GM19023 (cell line): ENCODE measurements around the gene TMEM214.

Source experiments
- ATAC-seq: cut with Tn5 transposase; IDR thresholded peaks from one replicate; pipeline ENCODE4 v1.9.1; 2021; ENCODE audit warnings: mild to moderate bottlenecking, moderate library complexity; ENCODE audit not compliant: unreplicated experiment

The TMEM214 gene

DNA sequence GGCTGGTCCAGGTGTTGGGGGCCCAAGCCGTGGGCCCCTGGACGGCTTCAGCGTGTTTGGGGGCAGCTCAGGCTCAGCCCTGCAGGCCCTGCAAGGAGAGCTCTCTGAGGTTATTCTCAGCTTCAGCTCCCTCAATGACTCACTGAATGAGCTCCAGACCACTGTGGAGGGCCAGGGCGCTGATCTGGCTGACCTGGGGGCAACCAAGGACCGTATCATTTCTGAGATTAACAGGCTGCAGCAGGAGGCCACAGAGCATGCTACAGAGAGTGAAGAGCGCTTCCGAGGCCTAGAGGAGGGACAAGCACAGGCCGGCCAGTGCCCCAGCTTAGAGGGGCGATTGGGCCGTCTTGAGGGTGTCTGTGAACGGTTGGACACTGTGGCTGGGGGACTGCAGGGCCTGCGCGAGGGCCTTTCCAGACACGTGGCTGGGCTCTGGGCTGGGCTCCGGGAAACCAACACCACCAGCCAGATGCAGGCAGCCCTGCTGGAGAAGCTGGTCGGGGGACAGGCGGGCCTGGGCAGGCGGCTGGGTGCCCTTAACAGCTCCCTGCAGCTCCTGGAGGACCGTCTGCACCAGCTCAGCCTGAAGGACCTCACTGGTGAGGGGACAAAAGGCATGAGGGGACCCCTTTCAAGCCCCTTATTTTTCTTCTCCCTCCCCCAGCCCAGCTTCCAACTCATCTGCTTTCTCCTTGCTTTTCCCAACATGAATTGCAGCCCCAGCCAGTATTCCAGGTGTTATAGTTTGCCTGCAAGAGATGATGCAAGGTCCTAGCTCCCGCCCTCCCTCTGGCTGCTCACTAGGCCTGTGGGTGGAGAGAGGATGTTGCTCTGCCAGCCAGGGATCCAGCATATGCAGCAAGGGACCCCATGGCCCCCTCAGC, 50.9 kb downstream of the TMEM214 start:
- ATAC-seq = no peak

DNA sequence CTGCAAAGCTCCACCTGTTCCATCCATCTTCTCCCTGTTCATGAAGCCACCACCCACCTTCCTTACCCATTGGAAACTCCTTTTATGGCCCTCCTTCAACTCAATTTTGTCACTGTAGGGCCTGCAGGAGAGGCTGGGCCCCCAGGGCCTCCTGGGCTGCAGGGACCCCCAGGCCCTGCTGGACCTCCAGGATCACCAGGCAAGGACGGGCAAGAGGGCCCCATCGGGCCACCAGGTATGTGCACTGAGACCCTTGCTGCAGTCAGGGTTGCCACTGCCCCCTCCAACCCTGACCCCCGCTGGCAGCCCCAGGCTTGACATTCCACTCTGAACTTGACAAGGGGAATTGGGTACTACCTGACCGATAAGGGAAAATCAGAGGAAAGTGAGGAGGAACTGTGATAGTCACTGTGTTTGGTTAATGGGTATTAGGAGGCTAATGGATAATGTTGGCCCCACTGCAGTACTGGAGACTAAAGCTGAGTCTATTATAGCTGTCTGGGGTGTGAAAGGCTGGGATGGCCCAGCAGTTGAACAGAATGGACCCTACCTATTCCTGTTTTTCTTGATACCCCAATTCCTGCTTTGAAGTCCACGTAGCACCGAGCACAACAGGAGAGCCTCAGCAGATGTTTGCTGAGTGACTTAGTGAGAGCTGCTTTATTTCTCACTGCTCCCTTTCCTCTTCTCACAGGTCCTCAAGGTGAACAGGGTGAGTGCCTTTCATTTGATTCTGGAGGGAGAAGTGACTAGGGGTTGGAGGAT, 51.7 kb downstream of the TMEM214 start:
- no peak for ATAC-seq

DNA sequence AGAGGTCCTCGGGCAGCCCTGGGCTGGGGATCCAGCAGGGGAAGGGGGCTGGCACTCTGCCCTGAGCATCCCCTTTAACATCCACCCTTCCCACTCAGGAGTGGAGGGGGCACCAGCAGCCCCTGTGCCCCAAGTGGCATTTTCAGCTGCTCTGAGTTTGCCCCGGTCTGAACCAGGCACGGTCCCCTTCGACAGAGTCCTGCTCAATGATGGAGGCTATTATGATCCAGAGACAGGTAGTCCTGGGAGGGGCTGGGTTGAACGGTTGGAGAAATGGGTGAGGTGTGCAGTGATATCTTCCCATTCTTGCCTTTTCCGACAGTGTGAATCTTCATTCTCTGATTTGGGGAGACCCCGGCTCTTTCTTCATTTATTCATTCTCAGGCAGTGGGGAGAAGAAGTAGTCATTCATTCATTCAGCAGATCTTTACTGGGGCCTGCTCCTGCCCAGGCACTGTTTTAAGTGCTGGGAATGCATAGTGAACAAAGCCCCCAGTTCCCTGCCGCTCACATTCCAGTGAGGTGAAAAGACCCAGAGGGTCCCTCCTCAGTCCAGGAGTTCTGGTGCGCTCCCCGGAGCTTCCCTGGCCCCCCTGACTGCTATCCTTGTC, 52.4 kb downstream of the TMEM214 start:
- no peak for ATAC-seq

DNA sequence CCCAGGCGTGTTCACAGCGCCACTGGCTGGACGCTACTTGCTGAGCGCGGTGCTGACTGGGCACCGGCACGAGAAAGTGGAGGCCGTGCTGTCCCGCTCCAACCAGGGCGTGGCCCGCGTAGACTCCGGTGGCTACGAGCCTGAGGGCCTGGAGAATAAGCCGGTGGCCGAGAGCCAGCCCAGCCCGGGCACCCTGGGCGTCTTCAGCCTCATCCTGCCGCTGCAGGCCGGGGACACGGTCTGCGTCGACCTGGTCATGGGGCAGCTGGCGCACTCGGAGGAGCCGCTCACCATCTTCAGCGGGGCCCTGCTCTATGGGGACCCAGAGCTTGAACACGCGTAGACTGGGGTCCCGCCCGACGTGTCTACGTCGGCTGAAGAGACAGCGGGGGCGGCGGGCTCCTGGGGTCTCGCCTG, 52.9 kb downstream of the TMEM214 start:
- ATAC-seq = peak; percentile 4

DNA sequence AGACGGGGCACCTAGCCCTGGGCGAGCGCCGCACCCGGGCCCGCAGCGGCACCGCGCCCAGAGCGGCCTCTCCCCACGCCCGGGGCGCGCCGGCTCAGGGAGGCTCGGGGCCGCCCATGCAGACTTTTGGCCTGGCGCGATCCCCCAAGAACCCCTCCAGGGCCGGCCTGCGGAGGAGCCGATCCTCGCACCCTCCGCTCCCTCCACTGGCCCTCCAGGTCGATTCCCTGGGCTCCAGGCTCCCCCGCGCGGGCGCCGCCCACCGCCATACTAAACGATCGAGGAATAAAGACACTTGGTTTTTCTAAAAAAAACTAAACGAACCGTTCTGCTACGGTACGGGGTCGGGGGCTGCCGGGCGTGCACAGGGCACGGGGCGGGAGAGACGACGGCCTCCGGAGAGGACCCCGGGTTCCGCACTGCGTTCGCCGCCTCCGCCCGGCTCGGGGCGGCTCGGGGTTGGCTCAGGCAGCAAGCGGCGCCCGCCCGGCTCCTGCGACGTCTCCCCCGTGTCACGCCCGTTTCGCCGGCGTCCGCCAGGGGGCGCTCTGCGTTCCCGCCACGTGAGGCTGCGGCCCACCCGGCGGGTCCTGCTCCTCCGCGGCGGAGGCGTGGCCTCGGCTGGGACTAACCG, 53.4 kb downstream of the TMEM214 start:
- peak; percentile 78 for ATAC-seq

DNA sequence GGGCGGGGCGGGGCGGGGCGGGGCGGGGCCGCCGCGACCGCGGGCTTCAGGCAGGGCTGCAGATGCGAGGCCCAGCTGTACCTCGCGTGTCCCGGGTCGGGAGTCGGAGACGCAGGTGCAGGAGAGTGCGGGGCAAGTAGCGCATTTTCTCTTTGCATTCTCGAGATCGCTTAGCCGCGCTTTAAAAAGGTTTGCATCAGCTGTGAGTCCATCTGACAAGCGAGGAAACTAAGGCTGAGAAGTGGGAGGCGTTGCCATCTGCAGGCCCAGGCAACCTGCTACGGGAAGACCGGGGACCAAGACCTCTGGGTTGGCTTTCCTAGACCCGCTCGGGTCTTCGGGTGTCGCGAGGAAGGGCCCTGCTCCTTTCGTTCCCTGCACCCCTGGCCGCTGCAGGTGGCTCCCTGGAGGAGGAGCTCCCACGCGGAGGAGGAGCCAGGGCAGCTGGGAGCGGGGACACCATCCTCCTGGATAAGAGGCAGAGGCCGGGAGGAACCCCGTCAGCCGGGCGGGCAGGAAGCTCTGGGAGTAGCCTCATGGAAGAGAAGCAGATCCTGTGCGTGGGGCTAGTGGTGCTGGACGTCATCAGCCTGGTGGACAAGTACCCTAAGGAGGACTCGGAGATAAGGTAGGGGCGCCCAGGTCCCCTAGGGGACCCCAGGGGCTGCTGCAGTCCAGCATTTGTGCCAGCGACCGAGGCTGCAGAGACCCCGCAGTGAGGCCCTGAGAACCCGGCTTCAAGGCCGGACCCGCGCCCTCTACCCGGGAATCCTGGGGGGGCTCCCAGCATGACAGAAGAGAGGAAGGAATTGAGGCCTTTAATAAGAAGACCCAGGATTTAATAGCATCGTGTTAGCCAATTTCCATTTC, 54.2 kb downstream of the TMEM214 start, which contains the start of gene KHK:
Gene KHK, plus strand, starts transcription at position 49 of the 870 bp plus-strand sequence. Its CDS starts 488 bp downstream, at position 537.
- peak; percentile 12 for ATAC-seq

DNA sequence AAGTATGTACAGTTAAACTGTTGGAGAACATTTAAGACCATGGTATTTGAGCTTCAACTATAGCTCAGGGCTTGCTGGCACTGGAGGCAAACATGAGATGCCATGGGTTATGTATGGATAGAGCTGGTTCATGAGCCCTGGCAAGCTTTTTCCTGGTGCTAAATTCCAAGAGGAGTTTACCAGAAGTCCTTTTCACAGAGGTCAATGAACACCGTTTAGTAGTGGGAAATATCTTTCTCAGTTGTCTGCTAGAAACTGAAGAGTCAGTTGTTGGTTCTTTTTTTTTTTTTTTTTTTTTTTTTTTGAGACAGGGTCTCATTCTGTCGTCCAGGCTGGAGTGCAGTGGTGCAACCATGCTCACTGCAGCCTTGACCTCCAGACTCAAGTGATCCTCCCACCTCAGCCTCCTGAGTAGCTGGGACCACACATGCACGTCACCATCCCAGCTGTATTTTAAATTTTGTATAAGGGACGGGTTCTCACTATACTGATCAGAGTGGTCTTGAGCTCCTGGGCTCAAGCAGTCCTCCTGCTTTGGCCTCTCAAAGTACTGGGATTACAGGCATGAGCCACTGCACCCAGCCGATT, 55.2 kb downstream of the TMEM214 start:
- ATAC-seq = no peak

DNA sequence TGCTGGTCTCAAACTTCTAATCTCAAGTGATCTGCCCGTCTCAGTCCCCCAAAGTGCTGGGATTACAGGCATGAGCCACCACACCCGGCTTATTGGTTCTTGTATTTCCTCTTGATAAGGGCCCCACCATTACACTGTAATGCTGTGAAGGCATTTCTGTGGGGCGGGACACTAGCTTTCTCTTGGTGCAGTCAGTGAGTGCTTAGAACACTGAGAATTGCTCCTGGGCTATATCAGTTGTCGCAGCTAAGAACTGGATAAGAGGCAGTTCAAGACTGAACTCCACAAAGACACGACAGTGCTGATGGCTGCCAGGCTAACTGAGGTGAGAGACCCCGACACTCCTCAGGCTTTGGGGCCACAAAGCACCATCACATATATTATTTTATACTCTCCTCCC, 55.9 kb downstream of the TMEM214 start:
- no peak for ATAC-seq

DNA sequence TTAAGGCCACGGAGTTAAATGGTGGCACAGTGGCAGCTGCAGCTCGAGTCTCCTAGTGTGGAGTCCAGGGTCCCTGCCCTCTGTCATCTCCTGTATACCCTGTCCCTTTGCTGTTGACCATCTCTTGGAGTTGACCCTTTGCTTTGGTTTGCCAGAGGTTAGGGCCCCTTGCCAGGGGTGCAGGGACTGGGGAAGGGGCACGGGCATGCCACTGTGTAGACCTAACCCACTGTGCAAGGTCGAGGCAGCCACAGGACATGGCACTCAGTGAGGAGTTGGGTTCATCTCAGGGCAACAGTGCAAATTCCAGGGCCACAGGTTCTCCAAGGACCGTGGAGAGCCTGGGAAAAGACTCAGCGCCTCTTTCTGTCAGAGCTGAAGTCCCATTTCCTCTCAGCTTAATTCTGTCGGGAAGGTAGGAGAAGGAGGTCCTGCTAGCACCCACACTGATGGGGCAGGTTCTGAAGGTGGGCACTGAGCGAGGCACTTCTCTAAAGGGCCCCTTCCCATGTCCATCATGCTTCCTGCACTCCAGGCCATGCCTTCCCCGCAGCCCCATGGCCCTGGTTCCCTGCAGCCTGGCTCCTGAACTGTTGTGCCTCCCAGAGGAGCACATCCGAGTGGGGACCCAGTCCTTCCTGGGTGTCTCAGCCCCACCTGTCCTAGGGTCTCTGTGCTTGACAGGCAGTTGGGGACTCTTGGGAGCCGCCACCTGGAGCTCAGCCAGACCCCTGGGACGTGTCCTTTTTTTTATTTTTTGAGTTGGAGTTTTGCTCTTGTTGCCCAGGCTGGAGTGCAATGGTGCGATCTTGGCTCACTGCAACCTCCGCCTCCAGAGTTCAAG, 56.6 kb downstream of the TMEM214 start:
- no peak for ATAC-seq
